ENCODE measurements around the gene COL20A1.
"Not testable (repeated sequence)": the region's sequence is repeated elsewhere in the genome, so short reads cannot be mapped to it uniquely, and the experiment has no call there.

COL20A1 gene

DNA sequence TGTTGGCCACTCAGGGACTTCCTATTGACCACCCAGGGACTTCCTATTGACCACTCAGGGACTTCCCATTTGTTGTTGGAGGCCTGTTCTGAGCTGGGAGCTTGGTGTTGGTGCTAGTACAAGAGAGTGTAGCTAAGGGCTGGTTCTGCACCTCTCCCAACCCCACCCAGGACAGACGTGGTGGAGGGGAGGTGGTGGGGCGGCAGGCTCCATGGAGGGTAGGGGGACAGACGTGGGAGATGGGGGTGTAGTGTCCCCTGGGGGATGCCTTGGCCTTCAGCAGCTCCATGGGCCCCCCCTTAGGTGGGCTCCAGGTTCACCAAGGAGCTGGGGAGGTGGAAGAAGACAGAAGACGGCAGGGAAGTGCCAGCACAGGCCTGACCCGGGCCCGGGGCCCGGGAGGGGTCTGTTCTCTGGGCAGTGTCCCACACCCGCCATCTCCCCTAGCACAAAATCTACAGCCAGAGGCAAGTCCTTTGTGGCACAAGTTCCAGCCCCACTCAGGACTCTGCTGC lies 34.3 kb downstream of the COL20A1 start:
- Mint-ChIP-seq H3K36me3 (ENCODE audit: low read depth) (no peaks in the 10 kb centered on the region), H3K9me3 (peaks cover 18% of the 10 kb centered on the region), H3K27me3 (peaks cover 17% of the 10 kb centered on the region), H3K27ac (no peak overlapping the region), H3K4me1 (ENCODE audit: low read depth) (no peaks in the 10 kb centered on the region), H3K4me3 (no peak overlapping the region)
- intact Hi-C loops (cut with micrococcal nuclease) = no loop called here

- H3K27ac Mint-ChIP-seq = no peak overlapping the region
- H3K9me3 Mint-ChIP-seq = peaks cover 19% of the 10 kb centered on the region
- no peaks in the 10 kb centered on the region for H3K36me3 Mint-ChIP-seq (ENCODE audit: low read depth)
- intact Hi-C loops (cut with micrococcal nuclease) = no loop called here
- no peaks in the 10 kb centered on the region for H3K4me1 Mint-ChIP-seq (ENCODE audit: low read depth)
- peaks cover 11% of the 10 kb centered on the region for H3K27me3 Mint-ChIP-seq
- no peak overlapping the region for H3K4me3 Mint-ChIP-seq
Observed at GRCh38 chr20:63328026-63328700, 35.2 kb downstream of the COL20A1 start.

DNA sequence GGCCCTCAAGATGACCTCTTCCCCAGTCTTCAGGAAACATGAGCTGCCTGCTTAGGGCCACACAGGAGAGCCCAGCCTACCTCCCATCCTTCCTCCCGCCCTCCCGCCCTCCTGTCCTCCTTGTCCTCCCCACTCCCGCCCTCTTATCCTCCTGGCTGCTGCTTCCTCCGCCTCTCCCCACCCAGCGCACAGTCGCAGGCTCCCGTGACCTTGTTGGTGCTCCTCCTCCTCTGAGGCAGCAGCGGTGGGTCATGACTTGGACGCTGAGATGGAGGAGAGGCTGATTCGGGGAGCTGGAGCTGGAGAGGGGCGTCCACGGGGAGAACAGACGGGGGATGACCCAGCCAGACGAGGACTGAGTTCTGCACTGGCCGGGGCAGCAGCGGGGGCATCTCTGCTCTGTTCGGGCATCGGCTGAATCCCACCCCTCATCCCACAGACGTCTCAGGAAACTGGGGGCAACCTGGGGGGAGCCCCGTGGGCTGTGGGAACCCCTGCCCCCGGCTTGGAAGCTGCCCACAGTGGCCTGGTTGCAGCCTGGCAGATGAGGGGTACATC lies 35.8 kb downstream of the COL20A1 start:
- no peaks in the 10 kb centered on the region for H3K4me1 Mint-ChIP-seq (ENCODE audit: low read depth)
- intact Hi-C loops (cut with micrococcal nuclease) = no loop called here
- peaks cover 6% of the 10 kb centered on the region for H3K27me3 Mint-ChIP-seq
- no peak overlapping the region for H3K27ac Mint-ChIP-seq
- peaks cover 19% of the 10 kb centered on the region for H3K9me3 Mint-ChIP-seq
- no peaks in the 10 kb centered on the region for H3K36me3 Mint-ChIP-seq (ENCODE audit: low read depth)
- H3K4me3 Mint-ChIP-seq = no peak overlapping the region

DNA sequence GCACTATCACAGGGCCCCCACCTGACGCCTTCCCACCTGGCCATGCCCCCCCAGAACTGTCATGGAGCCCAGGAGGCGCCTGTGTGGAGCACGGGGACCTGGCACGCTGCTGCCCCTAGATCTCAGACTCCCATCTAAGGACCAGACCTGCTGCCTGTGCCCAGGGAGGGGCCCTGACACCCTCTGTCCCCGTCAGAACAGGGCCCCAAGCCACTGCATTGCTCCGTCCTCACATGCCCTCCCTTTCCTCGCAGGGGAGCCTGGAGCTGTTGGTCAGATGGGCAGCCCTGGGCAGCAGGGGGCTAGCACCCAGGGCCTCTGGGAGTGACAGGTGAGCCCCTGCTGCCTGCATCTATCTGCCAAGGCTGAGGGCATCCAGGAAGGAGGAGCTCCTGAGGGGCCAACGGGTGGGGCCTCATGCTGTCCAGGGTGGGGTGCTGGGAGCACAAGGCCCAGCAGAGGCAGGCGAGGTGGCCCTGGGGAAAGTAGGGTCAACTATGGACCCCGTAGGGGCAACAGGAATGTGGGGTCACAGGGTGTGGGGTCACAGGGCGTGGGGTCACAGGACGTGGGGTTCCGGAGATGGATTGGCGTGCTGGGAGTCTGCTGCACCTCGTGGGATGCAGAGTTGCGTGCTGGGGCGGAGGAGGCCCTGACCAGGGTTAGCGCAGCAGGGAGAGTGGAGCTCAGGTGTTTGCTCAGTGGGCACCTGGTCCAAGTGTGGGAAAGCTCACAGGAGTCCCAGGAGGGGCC lies 36.5 kb downstream of the COL20A1 start:
- intact Hi-C loops (cut with micrococcal nuclease) = no loop called here
- Mint-ChIP-seq H3K36me3 (ENCODE audit: low read depth) (no peaks in the 10 kb centered on the region), H3K9me3 (peaks cover 19% of the 10 kb centered on the region), H3K27ac (no peak overlapping the region), H3K4me1 (ENCODE audit: low read depth) (no peaks in the 10 kb centered on the region), H3K27me3 (peaks cover 2% of the 10 kb centered on the region), H3K4me3 (no peak overlapping the region)

DNA sequence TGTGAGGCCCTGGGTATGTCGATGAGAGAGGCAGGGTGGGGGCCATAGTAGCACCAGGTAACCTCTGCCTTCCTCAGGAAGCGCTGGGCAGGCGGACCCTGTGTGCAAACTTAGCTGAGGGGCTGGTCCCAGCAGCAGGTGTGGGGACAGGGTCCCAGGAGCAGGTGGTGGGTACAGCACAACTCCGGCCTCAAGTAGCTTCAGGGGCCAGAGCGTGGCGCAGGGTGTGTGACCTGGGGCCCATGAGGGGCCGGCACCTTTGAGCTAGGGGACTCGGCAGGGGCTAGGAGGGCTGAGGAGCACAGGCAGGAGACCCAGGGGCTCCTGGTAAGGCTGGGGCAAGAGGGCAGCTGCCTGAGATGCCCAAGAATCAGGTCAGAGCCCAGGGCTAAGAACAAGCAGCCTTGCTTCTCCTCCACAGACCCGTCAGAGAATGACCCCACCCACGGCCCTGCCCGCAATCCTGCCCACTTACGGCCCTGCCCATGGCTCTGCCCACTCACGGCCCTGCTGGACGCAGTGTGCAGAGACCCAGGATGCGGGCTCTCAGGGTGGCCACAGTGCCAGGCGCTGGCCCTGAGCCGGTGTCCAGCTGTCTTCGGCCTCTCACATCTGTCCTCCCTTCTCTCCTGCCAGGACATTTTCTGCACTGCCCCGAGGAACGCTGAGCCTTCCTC lies 37.2 kb downstream of the COL20A1 start:
- no peak overlapping the region for H3K27ac Mint-ChIP-seq
- no peaks in the 10 kb centered on the region for H3K36me3 Mint-ChIP-seq (ENCODE audit: low read depth)
- H3K9me3 Mint-ChIP-seq = peaks cover 19% of the 10 kb centered on the region
- intact Hi-C loops (cut with micrococcal nuclease) = no loop called here
- H3K27me3 Mint-ChIP-seq = peaks cover 2% of the 10 kb centered on the region
- no peaks in the 10 kb centered on the region for H3K4me1 Mint-ChIP-seq (ENCODE audit: low read depth)
- no peak overlapping the region for H3K4me3 Mint-ChIP-seq

DNA sequence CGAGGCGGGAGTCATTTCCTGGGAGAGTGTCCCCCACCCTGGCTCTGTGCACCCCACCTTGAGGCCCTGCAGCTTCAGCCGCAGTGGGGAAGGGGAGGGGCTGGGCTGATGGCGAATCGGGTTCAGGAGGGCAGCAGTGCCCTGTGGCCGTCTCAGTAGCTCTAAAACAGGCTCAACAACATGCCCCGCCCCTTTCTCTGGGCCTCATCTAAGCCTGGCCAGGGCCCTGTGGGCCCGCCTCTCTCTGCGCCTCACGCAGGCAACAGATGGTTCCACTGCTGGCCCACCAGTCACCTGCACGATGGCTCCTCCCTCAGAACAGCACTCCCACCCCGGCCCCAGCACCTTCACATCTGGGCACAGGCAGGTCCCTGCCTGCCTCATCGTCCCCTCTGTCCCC lies 38.0 kb downstream of the COL20A1 start:
- Mint-ChIP-seq H3K4me3 (no peak overlapping the region), H3K27ac (no peak overlapping the region), H3K4me1 (ENCODE audit: low read depth) (no peaks in the 10 kb centered on the region), H3K27me3 (peaks cover 9% of the 10 kb centered on the region), H3K9me3 (peaks cover 19% of the 10 kb centered on the region), H3K36me3 (ENCODE audit: low read depth) (no peaks in the 10 kb centered on the region)
- intact Hi-C loops (cut with micrococcal nuclease) = no loop called here

GRCh38 chr20:63331741-63332400 lies 38.9 kb downstream of the COL20A1 start:
- no peak overlapping the region for H3K27ac Mint-ChIP-seq
- H3K9me3 Mint-ChIP-seq = peaks cover 17% of the 10 kb centered on the region
- no peaks in the 10 kb centered on the region for H3K4me1 Mint-ChIP-seq (ENCODE audit: low read depth)
- H3K4me3 Mint-ChIP-seq = no peak overlapping the region
- peaks cover 10% of the 10 kb centered on the region for H3K27me3 Mint-ChIP-seq
- H3K36me3 Mint-ChIP-seq (ENCODE audit: low read depth) = no peaks in the 10 kb centered on the region
- intact Hi-C loops (cut with micrococcal nuclease) = no loop called here

DNA sequence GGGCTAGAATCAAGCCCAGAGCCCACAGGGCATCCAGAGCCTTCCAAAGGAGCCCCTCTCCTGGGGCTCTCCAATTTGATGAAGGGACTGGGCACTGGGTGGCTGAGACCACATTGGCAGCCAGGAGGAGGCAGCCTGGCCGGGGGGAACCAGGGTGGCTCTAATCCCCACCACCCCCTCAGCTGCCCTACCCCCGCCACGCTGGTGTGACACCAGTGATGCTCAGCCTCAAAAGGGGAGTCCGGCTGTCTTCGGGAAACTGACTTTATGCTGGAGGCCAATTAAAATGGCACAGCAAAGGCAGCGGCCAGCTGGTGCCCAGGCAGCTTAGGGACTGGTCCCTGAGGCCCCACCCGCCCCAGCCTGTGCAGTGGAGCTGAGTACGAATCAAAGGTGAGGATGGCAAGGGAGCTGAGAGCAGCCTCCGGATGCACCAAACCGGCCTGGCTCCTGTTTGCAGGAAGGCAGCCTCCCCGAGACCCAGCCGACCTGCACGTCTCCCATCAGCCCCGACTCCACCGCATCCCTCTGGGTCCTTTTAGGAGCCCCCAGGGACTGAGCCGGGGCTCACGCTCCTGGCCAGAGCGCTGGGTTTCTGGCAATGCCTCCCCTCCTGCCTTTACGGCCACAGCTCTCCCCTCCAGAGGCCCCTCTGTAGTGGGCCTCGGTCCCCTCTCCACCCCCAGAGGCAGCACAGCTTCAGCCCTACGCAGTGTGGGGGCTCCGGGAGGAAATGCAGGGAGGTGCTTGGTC lies 39.7 kb downstream of the COL20A1 start:
- H3K4me3 Mint-ChIP-seq = no peak overlapping the region
- H3K27ac Mint-ChIP-seq = no peak overlapping the region
- intact Hi-C loops (cut with micrococcal nuclease) = no loop called here
- H3K36me3 Mint-ChIP-seq (ENCODE audit: low read depth) = no peaks in the 10 kb centered on the region
- peaks cover 11% of the 10 kb centered on the region for H3K9me3 Mint-ChIP-seq
- no peaks in the 10 kb centered on the region for H3K4me1 Mint-ChIP-seq (ENCODE audit: low read depth)
- peaks cover 14% of the 10 kb centered on the region for H3K27me3 Mint-ChIP-seq

- H3K27ac Mint-ChIP-seq = no peak overlapping the region
- peaks cover 14% of the 10 kb centered on the region for H3K27me3 Mint-ChIP-seq
- H3K9me3 Mint-ChIP-seq = peaks cover 11% of the 10 kb centered on the region
- intact Hi-C loops (cut with micrococcal nuclease) = no loop called here
- no peaks in the 10 kb centered on the region for H3K4me1 Mint-ChIP-seq (ENCODE audit: low read depth)
- no peak overlapping the region for H3K4me3 Mint-ChIP-seq
- no peaks in the 10 kb centered on the region for H3K36me3 Mint-ChIP-seq (ENCODE audit: low read depth)
Observed at GRCh38 chr20:63333241-63333836, 40.4 kb downstream of the COL20A1 start.

- no peaks in the 10 kb centered on the region for H3K4me1 Mint-ChIP-seq (ENCODE audit: low read depth)
- H3K4me3 Mint-ChIP-seq = no peak overlapping the region
- H3K27ac Mint-ChIP-seq = no peak overlapping the region
- intact Hi-C loops (cut with micrococcal nuclease) = no loop called here
- H3K9me3 Mint-ChIP-seq = peaks cover 21% of the 10 kb centered on the region
- no peaks in the 10 kb centered on the region for H3K36me3 Mint-ChIP-seq (ENCODE audit: low read depth)
- peaks cover 14% of the 10 kb centered on the region for H3K27me3 Mint-ChIP-seq
Observed at GRCh38 chr20:63334356-63334755, 41.4 kb downstream of the COL20A1 start.

DNA sequence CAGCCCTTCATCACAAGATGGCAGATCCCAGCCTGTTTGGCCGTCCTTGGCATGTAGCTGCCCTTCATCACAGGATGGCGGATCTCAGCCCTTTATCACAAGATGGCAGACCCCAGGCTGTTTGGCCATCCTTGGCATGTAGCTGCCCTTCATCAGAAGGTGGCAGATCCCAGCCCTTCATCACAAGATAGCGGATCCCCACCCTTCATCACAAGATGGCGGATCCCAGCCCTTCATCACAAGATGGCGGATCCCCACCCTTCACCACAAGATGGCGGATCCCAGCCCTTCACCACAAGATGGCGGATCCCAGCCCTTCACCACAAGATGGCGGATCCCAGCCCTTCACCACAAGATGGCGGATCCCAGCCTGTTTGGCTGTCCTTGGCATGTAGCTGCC lies 42.1 kb downstream of the COL20A1 start:
- H3K4me1 Mint-ChIP-seq (ENCODE audit: low read depth); H3K4me3 Mint-ChIP-seq; intact Hi-C loops (cut with micrococcal nuclease); H3K27ac Mint-ChIP-seq; H3K36me3 Mint-ChIP-seq (ENCODE audit: low read depth): not testable (repeated sequence)
- H3K9me3 Mint-ChIP-seq = peaks cover 22% of the 10 kb centered on the region
- peaks cover 14% of the 10 kb centered on the region for H3K27me3 Mint-ChIP-seq

GRCh38 chr20:63335711-63336110 lies 42.7 kb downstream of the COL20A1 start:
- Mint-ChIP-seq H3K9me3 (peaks cover 27% of the 10 kb centered on the region), H3K36me3 (ENCODE audit: low read depth) (no peaks in the 10 kb centered on the region), H3K27me3 (peaks cover 14% of the 10 kb centered on the region), H3K4me1 (ENCODE audit: low read depth) (no peaks in the 10 kb centered on the region), H3K4me3 (no peak overlapping the region), H3K27ac (no peak overlapping the region)
- intact Hi-C loops (cut with micrococcal nuclease) = no loop called here

GRCh38 chr20:63336232-63336752 lies 43.3 kb downstream of the COL20A1 start:
- intact Hi-C loops (cut with micrococcal nuclease) = no loop called here
- peaks cover 14% of the 10 kb centered on the region for H3K27me3 Mint-ChIP-seq
- no peak overlapping the region for H3K4me3 Mint-ChIP-seq
- H3K27ac Mint-ChIP-seq = no peak overlapping the region
- no peaks in the 10 kb centered on the region for H3K4me1 Mint-ChIP-seq (ENCODE audit: low read depth)
- H3K9me3 Mint-ChIP-seq = peaks cover 32% of the 10 kb centered on the region
- no peaks in the 10 kb centered on the region for H3K36me3 Mint-ChIP-seq (ENCODE audit: low read depth)
